Cardiac septum (tissue), 1 donor: ENCODE results near the gene NDUFB10. TPM values are rescaled to one million over a fixed set of nuclear protein-coding genes. Genes with fewer than 3 reads are reported as not detected.

Experiments
- DNase-seq: peaks from one replicate; pipeline ENCODE4 v3.0.0-alpha.2; 2020; ENCODE audit warnings: low spot score
- intact Hi-C: fragments of 100-400 bp; cut with DNase I; formaldehyde crosslinking; loops from one replicate; pipeline ENCODE4 v1.14.0; 2022
- total RNA-seq: library from RNA; stranded (reverse); fragmentation: NEBNext Ultra II Directional; extraction: Animal tissue kit (Norgen Biotek cat#: 25700); gene quantifications from one replicate; pipeline ENCODE4 v1.2.1, GENCODE V29; 2021
- donor health status: DM: no; HTN: no; CAD: no.

The NDUFB10 gene
- total RNA-seq, 1 donor from 2014 or later: 390 TPM

- intact Hi-C loops: no loop called here
- no peak for DNase-seq
Measured at GRCh38 chr16:1963806-1964505, 4.6 kb downstream of the NDUFB10 start.

DNA sequence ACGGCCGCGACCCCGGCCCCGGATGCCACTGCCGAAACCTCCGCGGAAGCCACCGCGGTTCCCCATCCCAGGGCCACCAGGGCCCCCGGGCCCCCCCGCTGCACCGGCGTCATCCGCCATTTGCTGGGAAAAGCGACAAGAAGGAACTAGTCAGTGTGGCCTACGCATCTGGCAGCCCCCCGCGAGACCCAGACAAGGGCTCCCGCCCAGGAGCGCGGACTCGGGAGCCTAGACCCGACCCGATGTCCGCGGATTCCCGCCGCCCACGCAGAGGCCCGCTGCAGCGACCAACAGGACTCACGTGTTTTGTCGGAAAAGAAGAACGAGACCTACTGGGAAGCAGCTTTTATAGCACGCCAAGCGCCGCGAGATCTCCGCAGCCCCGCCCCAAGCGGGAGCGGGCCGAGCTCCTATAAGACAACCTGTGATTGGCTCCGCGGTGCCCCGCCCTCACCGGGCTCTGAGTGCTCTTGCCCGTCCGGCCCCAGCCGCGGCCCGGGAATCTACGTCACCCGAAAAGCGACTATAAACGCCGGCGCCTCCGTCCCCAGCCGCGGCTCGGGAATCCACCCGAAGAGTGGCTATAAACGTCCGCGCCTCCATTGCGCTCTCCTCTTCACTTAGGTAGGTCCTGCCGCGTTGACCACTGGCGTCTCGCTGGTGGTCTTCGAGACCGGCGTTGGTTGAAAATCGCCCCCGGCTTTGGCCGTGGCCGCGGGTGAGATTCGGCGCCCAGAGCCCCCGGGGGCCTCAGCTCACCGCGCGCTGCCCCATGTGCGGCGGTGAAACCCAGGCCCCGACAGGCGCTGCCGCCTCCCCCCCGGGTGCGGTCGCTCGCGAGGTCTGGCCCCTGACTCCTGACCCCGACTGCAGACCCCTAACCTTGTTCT is 5.4 kb downstream of the NDUFB10 start, which contains the start of gene RPS2:
RPS2 (minus strand) TSS at position 321 of the 890 bp plus-strand sequence; CDS start at position 120, 201 bp downstream.
- intact Hi-C loops: no loop called here
- DNase-seq: peak; percentile 100

GRCh38 chr16:1965396-1966001 is 6.2 kb downstream of the NDUFB10 start:
- peak; percentile 71 for DNase-seq

DNA sequence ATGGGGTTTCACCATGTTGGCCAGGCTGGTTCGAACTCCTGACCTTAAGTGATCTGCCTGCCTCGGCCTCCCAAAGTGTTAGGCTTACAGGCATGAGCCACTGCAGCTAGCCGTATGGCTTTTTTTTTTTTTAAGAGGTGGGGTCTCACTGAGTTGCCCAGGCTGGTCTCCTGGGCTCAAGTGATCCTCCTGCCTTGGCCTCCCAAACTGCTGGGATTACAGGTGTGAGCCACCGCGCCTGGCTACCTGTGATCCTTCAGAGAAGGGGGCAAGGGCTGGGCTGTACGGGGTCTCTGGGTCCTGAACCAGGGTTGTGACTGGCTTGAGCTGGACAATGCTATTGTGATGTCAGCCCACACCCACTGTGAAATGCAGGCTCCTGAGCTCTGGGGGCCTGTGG is 7.1 kb downstream of the NDUFB10 start, which contains the start of gene RNF151:
RNF151 (plus strand) TSS at position 397 of the 400 bp plus-strand sequence. CDS start 26 bp downstream, outside the sequence.
- intact Hi-C loops: no loop called here

More at GRCh38 chr16:1965396-1966001, 6.2 kb downstream of the NDUFB10 start:
- intact Hi-C loops: no loop called here

GRCh38 chr16:1968146-1968953 is 9.0 kb downstream of the NDUFB10 start:
- no peak for DNase-seq

More for the DNA sequence above, 7.1 kb downstream of the NDUFB10 start, which contains the start of gene RNF151:
- no peak for DNase-seq

GRCh38 chr16:1971796-1972489 is 12.6 kb downstream of the NDUFB10 start, which contains the start of gene TBL3:
TBL3 (plus strand) TSS chr16:1972053; CDS start chr16:1972165, 112 bp downstream.
- DNase-seq: peak; percentile 96
- intact Hi-C loops: no loop called here

More at GRCh38 chr16:1968146-1968953, 9.0 kb downstream of the NDUFB10 start:
- intact Hi-C loops: no loop called here

DNA sequence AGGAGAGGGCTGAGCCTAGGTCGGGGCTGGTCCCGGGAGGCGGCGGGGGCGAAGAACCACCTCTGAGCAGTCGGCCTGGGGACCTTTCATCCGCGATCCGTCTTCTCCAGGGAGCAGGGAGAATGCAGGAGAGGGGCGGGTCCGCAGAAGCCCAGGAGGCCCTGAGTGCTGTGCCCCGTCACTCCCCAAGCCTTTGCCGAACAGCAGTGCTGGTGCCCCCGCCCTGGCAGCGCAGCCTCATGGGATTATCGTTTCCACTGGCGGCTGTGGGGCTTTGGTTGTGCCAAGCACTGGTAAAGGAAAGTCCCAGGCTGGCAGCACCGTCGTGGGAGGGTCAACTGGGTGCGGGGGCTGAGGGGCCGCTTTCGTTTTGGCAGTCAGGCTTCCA is 13.1 kb downstream of the NDUFB10 start:
- DNase-seq: no peak
- intact Hi-C loops: no loop called here

- intact Hi-C loops: no loop called here
- DNase-seq: no peak
Measured at GRCh38 chr16:1973461-1974156, 14.3 kb downstream of the NDUFB10 start.

- no peak for DNase-seq
Measured at GRCh38 chr16:1974157-1975070, 15.1 kb downstream of the NDUFB10 start.

DNA sequence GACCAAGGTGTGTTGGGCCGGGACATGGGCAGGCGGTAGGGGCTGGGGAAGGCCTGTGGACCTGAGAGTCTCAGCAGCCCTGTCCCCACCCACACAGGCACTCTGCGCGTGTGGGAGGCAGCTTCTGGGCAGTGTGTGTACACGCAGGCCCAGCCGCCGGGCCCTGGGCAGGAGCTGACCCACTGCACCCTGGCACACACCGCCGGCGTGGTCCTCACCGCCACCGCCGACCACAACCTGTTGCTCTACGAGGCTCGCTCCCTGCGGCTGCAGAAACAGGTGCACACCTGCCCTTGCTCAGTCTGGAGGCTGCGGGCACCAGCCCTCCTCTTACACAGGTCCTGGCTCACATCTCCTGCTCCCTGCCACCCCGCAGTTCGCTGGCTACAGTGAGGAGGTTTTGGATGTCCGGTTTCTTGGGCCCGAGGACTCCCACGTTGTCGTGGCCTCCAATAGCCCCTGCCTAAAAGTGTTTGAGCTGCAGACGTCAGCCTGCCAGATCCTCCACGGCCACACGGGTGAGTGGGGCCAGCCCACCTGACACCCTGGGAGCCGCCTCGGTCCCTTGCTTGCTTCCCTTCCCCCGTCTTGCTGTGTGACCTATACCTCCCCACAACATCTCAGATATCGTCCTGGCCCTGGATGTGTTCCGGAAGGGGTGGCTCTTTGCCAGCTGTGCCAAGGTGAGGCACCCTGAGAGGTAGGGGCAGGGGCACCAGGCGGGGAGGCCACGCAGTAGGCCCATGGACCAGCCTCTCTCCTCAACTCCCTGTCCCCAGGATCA is 16.3 kb downstream of the NDUFB10 start:
- no peak for DNase-seq
- intact Hi-C loops: no loop called here

More at GRCh38 chr16:1974157-1975070, 15.1 kb downstream of the NDUFB10 start:
- intact Hi-C loops: no loop called here

DNA sequence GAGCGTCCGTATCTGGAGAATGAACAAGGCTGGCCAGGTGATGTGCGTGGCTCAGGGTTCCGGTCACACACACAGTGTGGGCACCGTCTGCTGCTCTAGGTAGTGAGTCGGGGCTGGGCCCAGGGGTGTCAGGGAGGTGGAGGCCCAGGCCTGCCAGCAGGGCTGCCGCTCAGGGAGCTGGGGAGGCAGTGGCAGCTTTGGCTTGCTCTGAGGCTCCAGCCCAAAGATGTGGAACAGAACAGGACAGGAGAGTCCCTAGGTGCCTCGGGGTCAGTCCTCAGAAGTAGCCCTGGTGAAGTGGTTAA is 16.8 kb downstream of the NDUFB10 start:
- intact Hi-C loops: no loop called here
- no peak for DNase-seq

DNA sequence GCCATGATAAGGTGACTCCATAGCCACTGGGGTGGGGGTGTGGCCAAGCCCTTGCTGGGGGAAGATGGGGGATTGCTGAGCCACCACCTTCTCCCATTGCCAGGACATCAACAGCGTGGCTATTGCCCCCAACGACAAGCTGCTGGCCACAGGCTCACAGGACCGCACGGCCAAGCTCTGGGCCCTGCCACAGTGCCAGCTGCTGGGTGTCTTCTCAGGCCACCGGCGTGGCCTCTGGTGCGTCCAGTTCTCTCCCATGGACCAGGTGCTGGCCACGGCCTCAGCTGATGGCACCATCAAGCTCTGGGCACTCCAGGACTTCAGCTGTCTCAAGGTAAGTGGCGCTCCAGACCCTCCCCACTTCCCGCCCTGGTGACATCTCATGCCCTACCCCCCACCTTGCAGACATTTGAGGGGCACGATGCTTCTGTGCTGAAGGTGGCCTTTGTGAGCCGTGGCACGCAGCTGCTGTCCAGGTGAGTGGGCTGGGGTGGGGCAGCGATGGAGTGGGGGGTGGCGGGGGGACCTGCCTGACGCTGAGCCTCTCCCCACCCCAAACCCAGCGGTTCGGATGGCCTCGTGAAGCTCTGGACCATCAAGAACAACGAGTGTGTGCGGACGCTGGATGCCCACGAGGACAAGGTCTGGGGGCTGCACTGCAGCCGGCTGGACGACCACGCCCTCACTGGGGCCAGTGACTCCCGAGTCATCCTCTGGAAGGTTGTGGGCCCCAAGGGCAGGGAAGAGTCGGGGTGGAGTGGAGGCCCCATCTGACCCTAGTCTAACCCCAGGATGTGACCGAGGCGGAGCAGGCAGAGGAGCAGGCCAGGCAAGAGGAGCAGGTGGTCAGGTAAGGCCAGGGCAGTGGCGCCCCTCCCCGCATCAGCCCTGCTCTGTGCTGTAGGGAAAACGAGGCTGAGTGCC is 17.9 kb downstream of the NDUFB10 start:
- intact Hi-C loops: no loop called here
- no peak for DNase-seq

DNA sequence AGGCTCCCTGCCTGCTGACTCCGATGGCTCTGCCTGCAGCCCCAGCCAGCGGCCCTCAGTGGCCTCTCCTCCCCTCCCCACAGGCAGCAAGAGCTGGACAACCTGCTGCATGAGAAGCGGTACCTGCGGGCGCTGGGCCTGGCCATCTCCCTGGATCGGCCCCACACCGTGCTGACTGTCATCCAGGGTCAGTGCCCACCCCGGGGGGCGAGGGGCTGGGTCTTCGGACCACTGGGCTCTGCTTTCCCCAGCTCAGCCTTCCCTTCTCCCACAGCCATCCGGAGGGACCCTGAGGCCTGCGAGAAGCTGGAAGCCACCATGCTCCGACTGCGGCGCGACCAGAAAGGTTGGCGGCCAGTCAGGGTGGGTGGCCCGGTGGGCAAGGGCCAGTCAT is 18.5 kb downstream of the NDUFB10 start:
- intact Hi-C loops: no loop called here
- no peak for DNase-seq

GRCh38 chr16:1978476-1979120 is 19.3 kb downstream of the NDUFB10 start:
- no peak for DNase-seq
- intact Hi-C loops: no loop called here
